ENCODE measurements around the gene SLF2. TPM values are rescaled to one million over a fixed set of nuclear protein-coding genes. Genes with fewer than 3 reads are reported as not detected.

The SLF2 gene
- total and polyA plus RNA-seq, 2 of the 13 experiments (the other 11 are each of a cell fraction or from before 2014, with no cell fraction given), result 12.2 to 48.1 TPM

- Histone ChIP-seq H3K36me3 (replicated peaks in 1 of 2; ENCODE audit: control insufficient read depth in 1 of 2, insufficient read depth in 2 of 2, low read length in 2 of 2) (peaks cover 16 to 32% of the 10 kb centered on the region in 2 experiments), H3K4me1 (ENCODE audit: insufficient read depth, low read length) (peaks cover 82% of the 10 kb centered on the region), H3K4me3 (replicated peaks in 1 of 3; ENCODE audit: insufficient read depth in 1 of 3, low read depth in 2 of 3, low read length in 3 of 3) (peak overlapping the region; percentile 84 to 96 (median 94)), H4K20me1 (ENCODE audit: insufficient read depth, low read length) (no peaks in the 10 kb centered on the region), H3K79me2 (ENCODE audit: insufficient read depth, low read length) (peaks cover 45% of the 10 kb centered on the region), H3K27ac (ENCODE audit: extremely low read length, insufficient read depth, low read length) (peak overlapping the region; percentile 96), H3K9ac (ENCODE audit: insufficient read depth, low read depth, low read length) (peak overlapping the region; percentile 65), H3K27me3 (ENCODE audit: control insufficient read depth in 1 of 2, insufficient read depth in 2 of 2, low read length in 2 of 2) (no peaks in the 10 kb centered on the region; a peak in 1 of 5 replicates), H2AFZ (ENCODE audit: low read length) (no peak overlapping the region), H3K9me3 (ENCODE audit: low read length) (no peaks in the 10 kb centered on the region), H3K4me2 (ENCODE audit: low read depth, low read length) (peak overlapping the region; percentile 98)
- intact Hi-C loops (cut with micrococcal nuclease; ENCODE audit: unreplicated experiment), result loop anchor here (1.0 to 2.0 kb wide), 2 partner anchors 16 to 42 kb away; partner anchors contain the start of genes MRPL43 and TWNK
- peak; percentile 99 for DNase-seq (ENCODE audit: low spot score)
- BruUV-seq (replicated peaks), result no TSS peak
- peak; percentile 100 for FAIRE-seq
- 3% methylated on average over 3 of the region's 4 CpGs for WGBS (ENCODE audit: low lambda C conversion rate)
- in situ Hi-C loops (cut with HindIII; ENCODE audit: extremely low pct_ligation_motif_present, low pct_unique_long_range_greater_than_20kb), result no loop called here
- POLR2A ChIA-PET, result interaction anchor here (0.6 to 12.6 kb wide), 7 partner anchors 20 to 90 kb away, joined by 3 to 277 read pairs (median 5); partner anchors contain the start of genes KAZALD1, LZTS2, MRPL43 and SLF2
- ATAC-seq, result peak; percentile 82
- CTCF ChIA-PET (ENCODE audit: low intra/inter-chr PET ratio, low total read pairs), result interaction anchor here (0.9 to 1.3 kb wide), 4 partner anchors 17 to 42 kb away, joined by 3 to 4 read pairs (median 3); no protein-coding TSS in a partner anchor
- TF ChIP-seq FOXJ3 (CRISPR knock-in tag; IDR thresholded peaks at IDR 0.05; ENCODE audit: borderline replicate concordance) (peak; percentile 86; the same call in 1 of the 2 replicates), RCOR2 (CRISPR knock-in tag; IDR thresholded peaks at IDR 0.05) (peak; percentile 88), ARNT2 (CRISPR knock-in tag; IDR thresholded peaks at IDR 0.05; ENCODE audit: low read depth) (no peak), HNF4A (CRISPR knock-in tag; IDR thresholded peaks at IDR 0.05) (peak; percentile 92), ZNF138 (CRISPR knock-in tag; IDR thresholded peaks at IDR 0.05; ENCODE audit: low read depth) (0 out of 2 replicates have a peak, but pooled peaks have one; percentile 83), ZNF841 (CRISPR knock-in tag; IDR thresholded peaks at IDR 0.05; ENCODE audit: borderline replicate concordance) (no peak), NFRKB (IDR thresholded peaks at IDR 0.05) (no peak), MXD3 (CRISPR knock-in tag; IDR thresholded peaks at IDR 0.05) (peak; percentile 24; the same call in 1 of the 2 replicates), ZFP90 (CRISPR knock-in tag; IDR thresholded peaks at IDR 0.05; ENCODE audit: borderline replicate concordance) (no peak; the same call in 1 of the 2 replicates), MEF2D (CRISPR knock-in tag; IDR thresholded peaks at IDR 0.05) (peak; percentile 95), ZNF563 (CRISPR knock-in tag; IDR thresholded peaks at IDR 0.05) (peak; percentile 18; the same call in 1 of the 2 replicates), CCDC6 (CRISPR knock-in tag; IDR thresholded peaks at IDR 0.05) (peak; percentile 95), ZNF776 (CRISPR knock-in tag; IDR thresholded peaks at IDR 0.05) (no peak), ZNF350 (CRISPR knock-in tag; IDR thresholded peaks at IDR 0.05; ENCODE audit: borderline replicate concordance, low read depth) (no peak; the same call in 1 of the 2 replicates), JUNB (CRISPR knock-in tag; IDR thresholded peaks at IDR 0.05; ENCODE audit: borderline replicate concordance) (no peak; the same call in 1 of the 2 replicates), NR2F6 (IDR thresholded peaks at IDR 0.05) (peak; percentile 99), NR2F6 (CRISPR knock-in tag; IDR thresholded peaks at IDR 0.05) (peak; percentile 98), AGO1 (IDR thresholded peaks at IDR 0.05; ENCODE audit: low read depth, low read length, poor library complexity, severe bottlenecking) (no peak), CHD2 (IDR thresholded peaks at IDR 0.05; ENCODE audit: low read depth, low read length) (no peak), CEBPB (IDR thresholded peaks at IDR 0.05; ENCODE audit: borderline replicate concordance, low read depth, low read length) (no peak), NCOR1 (IDR thresholded peaks at IDR 0.05; ENCODE audit: borderline replicate concordance, low read length) (peak; percentile 71; the same call in 1 of the 2 replicates), ZNF367 (CRISPR knock-in tag; IDR thresholded peaks at IDR 0.05; ENCODE audit: borderline replicate concordance) (no peak), ATM (IDR thresholded peaks at IDR 0.05; ENCODE audit: borderline replicate concordance) (no peak)
Observed at GRCh38 chr10:100970914-100971811, 58.4 kb downstream of the SLF2 start.

Data from HepG2 (cell line).